RWPE2 (cell line): ENCODE results near the gene PCBP3.

ENCODE experiments used
- ATAC-seq: fragments of 200-7000 bp; cut with Tn5 transposase; 3 replicates; pipeline ENCODE4 v1.9.1; 2021; ENCODE audit warnings: low read depth
- DNase-seq: peaks from one replicate; pipeline ENCODE4 v3.0.0-alpha.2; 2020; ENCODE audit warnings: low spot score
- H3K27ac ChIP-seq: fragments of 450-650 bp; 2 replicates; pipeline ENCODE4 v1.5.1; 2017; ENCODE audit warnings: mild to moderate bottlenecking; ENCODE audit not compliant: poor library complexity, severe bottlenecking
- H3K27me3 ChIP-seq: fragments of 250-450 bp; sonication (Bioruptor Pico); 2 replicates; pipeline ENCODE4 v1.5.1; 2021; ENCODE audit warnings: mild to moderate bottlenecking, moderate library complexity; ENCODE audit not compliant: insufficient read depth, poor library complexity, severe bottlenecking
- H3K36me3 ChIP-seq: fragments of 250-450 bp; sonication (Bioruptor Pico); 2 replicates; pipeline ENCODE4 v1.5.1; 2020; ENCODE audit warnings: low read depth, mild to moderate bottlenecking, moderate library complexity
- H3K4me1 ChIP-seq: fragments of 250-450 bp; sonication (Bioruptor Pico); 2 replicates; pipeline ENCODE4 v1.5.1; 2021; ENCODE audit warnings: mild to moderate bottlenecking, moderate library complexity; ENCODE audit not compliant: insufficient read depth, poor library complexity, severe bottlenecking
- H3K4me3 ChIP-seq: fragments of 250-450 bp; sonication (Bioruptor Pico); 2 replicates; pipeline ENCODE4 v1.5.1; 2021; ENCODE audit warnings: mild to moderate bottlenecking, moderate library complexity; ENCODE audit not compliant: severe bottlenecking
- H3K9me3 ChIP-seq: fragments of 250-450 bp; sonication (Bioruptor Pico); 2 replicates; pipeline ENCODE4 v1.5.1; 2021; ENCODE audit warnings: mild to moderate bottlenecking, moderate library complexity; ENCODE audit not compliant: severe bottlenecking
- CTCF ChIP-seq: fragments of 450-650 bp; IDR thresholded peaks from one replicate; pipeline ENCODE4 v1.5.1; 2017; ENCODE audit warnings: mild to moderate bottlenecking, moderate library complexity; ENCODE audit not compliant: poor library complexity, severe bottlenecking

The PCBP3 gene

DNA sequence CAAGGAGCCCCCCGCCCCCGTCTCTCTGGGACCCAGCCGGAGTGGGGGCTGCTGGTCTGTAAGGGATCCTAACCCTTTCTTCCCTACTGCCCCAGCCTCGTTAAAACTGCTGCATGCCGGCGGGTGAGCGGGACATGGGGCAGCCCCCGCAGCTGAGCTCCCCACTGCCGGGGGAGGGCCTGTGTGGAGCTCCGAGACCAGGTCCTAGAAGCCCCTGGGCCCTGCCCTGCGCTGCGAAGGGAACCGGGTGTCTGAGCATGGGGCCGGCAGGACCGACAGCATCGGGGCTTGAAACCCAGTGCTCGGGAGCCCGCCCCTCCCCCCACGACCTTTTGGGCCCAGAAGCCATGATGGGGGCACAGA lies 328.8 kb downstream of the PCBP3 start:
- peaks cover 7% of the 10 kb centered on the region for H3K4me1 ChIP-seq

DNA sequence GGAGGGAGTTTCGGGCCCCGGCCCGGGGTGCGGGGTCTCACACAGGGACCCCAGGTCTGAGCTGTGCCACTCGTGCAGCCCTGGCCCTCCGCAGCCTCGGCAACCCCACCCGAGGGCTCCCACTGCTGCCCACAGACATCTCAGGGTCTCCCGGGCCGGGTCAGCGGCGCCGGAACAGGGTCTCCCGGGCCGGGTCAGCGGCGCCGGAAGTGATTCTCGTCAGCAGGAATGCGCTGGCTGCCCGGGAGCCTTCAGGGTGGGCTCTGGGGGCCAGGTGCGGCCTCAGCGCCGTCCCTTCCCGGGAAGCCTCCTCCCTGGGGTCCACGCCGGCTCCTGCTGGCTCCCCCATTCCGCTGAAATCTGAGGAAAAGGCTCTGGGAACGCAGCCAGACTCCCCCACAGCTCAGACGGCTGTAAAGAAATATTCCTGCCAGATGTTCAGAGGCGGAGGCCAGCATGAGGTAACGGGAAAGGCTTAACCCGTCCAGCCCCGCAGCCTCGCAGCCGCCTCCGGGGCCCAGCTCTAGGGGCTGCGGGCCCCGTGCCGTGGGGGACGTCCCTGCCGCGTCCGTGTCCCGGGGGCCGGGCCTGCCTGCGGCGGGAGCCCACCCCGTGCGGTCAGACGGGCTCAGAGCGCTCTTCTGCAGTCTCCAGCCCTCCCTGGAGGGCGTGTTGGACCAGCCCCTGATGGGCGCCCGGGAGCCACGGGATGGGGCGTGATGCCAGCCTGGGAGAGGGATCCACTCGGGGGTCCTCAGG lies 329.4 kb downstream of the PCBP3 start:
- Histone ChIP-seq H3K27me3 (no peaks in the 10 kb centered on the region), H3K27ac (no peak overlapping the region), H3K36me3 (no peaks in the 10 kb centered on the region), H3K9me3 (no peaks in the 10 kb centered on the region), H3K4me1 (peaks cover 7% of the 10 kb centered on the region), H3K4me3 (peak overlapping the region; percentile 30)
- no peak for TF ChIP-seq CTCF
- peak; percentile 10; the same call in 1 of the 3 replicates for ATAC-seq
- DNase-seq: peak; percentile 52

More for the DNA sequence above, 328.8 kb downstream of the PCBP3 start:
- DNase-seq (peak; percentile 56), ATAC-seq (no peak)
- Histone ChIP-seq H3K27me3 (no peaks in the 10 kb centered on the region), H3K27ac (no peak overlapping the region), H3K4me3 (no peak overlapping the region), H3K36me3 (no peaks in the 10 kb centered on the region), H3K9me3 (no peaks in the 10 kb centered on the region)
- TF ChIP-seq CTCF: no peak

- H3K27ac ChIP-seq: no peak overlapping the region
- ATAC-seq (peak; percentile 52), DNase-seq (peak; percentile 62)
- H3K36me3 ChIP-seq: no peaks in the 10 kb centered on the region
- no peaks in the 10 kb centered on the region for H3K27me3 ChIP-seq
- H3K4me1 ChIP-seq: peaks cover 7% of the 10 kb centered on the region
- no peaks in the 10 kb centered on the region for H3K9me3 ChIP-seq
- peak overlapping the region; percentile 30 for H3K4me3 ChIP-seq
- peak; percentile 80 for TF ChIP-seq CTCF
Observed at GRCh38 chr21:45973475-45974072, 330.0 kb downstream of the PCBP3 start.

GRCh38 chr21:45974073-45975019 lies 330.8 kb downstream of the PCBP3 start:
- DNase-seq: peak; percentile 70
- H3K4me3 ChIP-seq: peak overlapping the region; percentile 30
- TF ChIP-seq CTCF: no peak
- no peak overlapping the region for H3K27ac ChIP-seq
- peak; percentile 44; the same call in 2 of the 3 replicates for ATAC-seq
- H3K4me1 ChIP-seq: peaks cover 7% of the 10 kb centered on the region
- H3K27me3 ChIP-seq: no peaks in the 10 kb centered on the region
- H3K36me3 ChIP-seq: no peaks in the 10 kb centered on the region
- H3K9me3 ChIP-seq: no peaks in the 10 kb centered on the region
